Chondrocyte (in vitro differentiated cells): Measurements from ENCODE around the gene SLIT3. TPM values are rescaled to one million over a fixed set of nuclear protein-coding genes. Genes with fewer than 3 reads are reported as not detected.

Source experiments
- DNase-seq: peaks from one replicate; pipeline ENCODE4 v3.0.0; 2021; ENCODE audit warnings: mixed read lengths, low spot score
- H3K27ac Mint-ChIP-seq: one replicate; pipeline ENCODE4 v1.8.0; 2021; ENCODE audit warnings: mild to moderate bottlenecking, moderate library complexity, mixed read lengths; ENCODE audit not compliant: unreplicated experiment
- H3K27me3 Mint-ChIP-seq: 2 replicates; pipeline ENCODE4 v1.8.0; 2021; ENCODE audit warnings: low read depth, mixed read lengths
- H3K36me3 Mint-ChIP-seq: 2 replicates; pipeline ENCODE4 v1.8.0; 2021; ENCODE audit warnings: low read depth, mixed read lengths
- H3K4me1 Mint-ChIP-seq: 2 replicates; pipeline ENCODE4 v1.8.0; 2021; ENCODE audit warnings: low read depth, mild to moderate bottlenecking, mixed read lengths
- H3K4me3 Mint-ChIP-seq: one replicate; pipeline ENCODE4 v1.8.0; 2021; ENCODE audit warnings: mild to moderate bottlenecking, moderate library complexity, mixed read lengths; ENCODE audit not compliant: unreplicated experiment
- H3K9me3 Mint-ChIP-seq: 2 replicates; pipeline ENCODE4 v1.8.0; 2021; ENCODE audit warnings: low read depth, mixed read lengths
- total RNA-seq: library from RNA; stranded (reverse); gene quantifications from 3 replicates; pipeline ENCODE4 v1.2.1, GENCODE V29; 2021
- TF ChIP-seq, protein P1 (sequence below): fragments of 200-600 bp; sonication (generic); IDR thresholded peaks from 2 replicates; pipeline ENCODE4 v1.5.0; 2021; ENCODE audit warnings: antibody characterized with exemption, mild to moderate bottlenecking, moderate library complexity

The SLIT3 gene
- total RNA-seq, 1 donor from 2014 or later = 116 TPM

DNA sequence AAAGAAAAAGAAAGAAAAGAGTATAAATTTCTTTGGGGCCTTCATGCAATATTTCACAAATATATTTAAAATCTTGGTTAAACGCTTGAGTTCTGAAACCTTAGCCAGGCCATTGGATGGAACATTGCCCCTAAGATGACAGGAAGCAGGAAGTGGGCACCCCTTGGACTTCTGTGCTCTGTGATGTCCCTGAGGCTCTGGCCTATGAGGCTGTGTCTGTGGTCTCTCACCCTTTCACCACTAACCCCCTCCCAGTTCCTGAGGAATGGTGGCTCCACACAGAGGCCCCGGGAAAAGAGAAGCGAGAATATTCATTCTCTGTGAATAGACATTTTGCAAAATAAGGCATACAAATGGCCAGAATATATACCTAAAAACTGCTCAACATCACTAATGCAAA lies 401.3 kb downstream of the SLIT3 start:
- peaks cover 7% of the 10 kb centered on the region for H3K4me1 Mint-ChIP-seq
- TF ChIP-seq, protein P1, sequence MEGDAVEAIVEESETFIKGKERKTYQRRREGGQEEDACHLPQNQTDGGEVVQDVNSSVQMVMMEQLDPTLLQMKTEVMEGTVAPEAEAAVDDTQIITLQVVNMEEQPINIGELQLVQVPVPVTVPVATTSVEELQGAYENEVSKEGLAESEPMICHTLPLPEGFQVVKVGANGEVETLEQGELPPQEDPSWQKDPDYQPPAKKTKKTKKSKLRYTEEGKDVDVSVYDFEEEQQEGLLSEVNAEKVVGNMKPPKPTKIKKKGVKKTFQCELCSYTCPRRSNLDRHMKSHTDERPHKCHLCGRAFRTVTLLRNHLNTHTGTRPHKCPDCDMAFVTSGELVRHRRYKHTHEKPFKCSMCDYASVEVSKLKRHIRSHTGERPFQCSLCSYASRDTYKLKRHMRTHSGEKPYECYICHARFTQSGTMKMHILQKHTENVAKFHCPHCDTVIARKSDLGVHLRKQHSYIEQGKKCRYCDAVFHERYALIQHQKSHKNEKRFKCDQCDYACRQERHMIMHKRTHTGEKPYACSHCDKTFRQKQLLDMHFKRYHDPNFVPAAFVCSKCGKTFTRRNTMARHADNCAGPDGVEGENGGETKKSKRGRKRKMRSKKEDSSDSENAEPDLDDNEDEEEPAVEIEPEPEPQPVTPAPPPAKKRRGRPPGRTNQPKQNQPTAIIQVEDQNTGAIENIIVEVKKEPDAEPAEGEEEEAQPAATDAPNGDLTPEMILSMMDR = no peak
- no peak overlapping the region for H3K4me3 Mint-ChIP-seq
- H3K27ac Mint-ChIP-seq = no peak overlapping the region
- peaks cover 3% of the 10 kb centered on the region for H3K36me3 Mint-ChIP-seq
- no peaks in the 10 kb centered on the region for H3K27me3 Mint-ChIP-seq
- DNase-seq = no peak
- H3K9me3 Mint-ChIP-seq = peaks cover 2% of the 10 kb centered on the region

DNA sequence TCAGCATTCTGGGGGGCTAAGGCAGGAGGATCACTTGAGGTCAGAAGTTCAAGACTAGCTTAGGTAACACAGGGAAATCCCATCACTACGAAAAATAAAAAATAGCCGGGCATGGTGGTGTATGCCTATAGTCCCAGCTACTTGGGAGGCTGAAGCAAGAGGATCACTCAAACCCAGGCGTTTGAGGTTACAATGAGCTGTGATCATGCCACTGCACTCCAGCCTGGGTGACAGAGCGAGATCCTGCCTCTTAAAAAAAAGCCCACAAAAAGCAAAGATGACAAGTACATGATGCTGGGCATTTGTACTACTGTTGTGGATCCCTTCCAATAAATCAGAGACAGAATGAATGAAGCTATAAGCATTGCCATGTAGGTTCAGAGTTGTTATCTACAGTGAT lies 401.7 kb downstream of the SLIT3 start:
- Mint-ChIP-seq H3K9me3 (peaks cover 2% of the 10 kb centered on the region), H3K27me3 (no peaks in the 10 kb centered on the region), H3K4me3 (no peak overlapping the region), H3K27ac (no peak overlapping the region), H3K4me1 (peaks cover 7% of the 10 kb centered on the region), H3K36me3 (peaks cover 3% of the 10 kb centered on the region)
- TF ChIP-seq, protein P1 = no peak
- DNase-seq = no peak

DNA sequence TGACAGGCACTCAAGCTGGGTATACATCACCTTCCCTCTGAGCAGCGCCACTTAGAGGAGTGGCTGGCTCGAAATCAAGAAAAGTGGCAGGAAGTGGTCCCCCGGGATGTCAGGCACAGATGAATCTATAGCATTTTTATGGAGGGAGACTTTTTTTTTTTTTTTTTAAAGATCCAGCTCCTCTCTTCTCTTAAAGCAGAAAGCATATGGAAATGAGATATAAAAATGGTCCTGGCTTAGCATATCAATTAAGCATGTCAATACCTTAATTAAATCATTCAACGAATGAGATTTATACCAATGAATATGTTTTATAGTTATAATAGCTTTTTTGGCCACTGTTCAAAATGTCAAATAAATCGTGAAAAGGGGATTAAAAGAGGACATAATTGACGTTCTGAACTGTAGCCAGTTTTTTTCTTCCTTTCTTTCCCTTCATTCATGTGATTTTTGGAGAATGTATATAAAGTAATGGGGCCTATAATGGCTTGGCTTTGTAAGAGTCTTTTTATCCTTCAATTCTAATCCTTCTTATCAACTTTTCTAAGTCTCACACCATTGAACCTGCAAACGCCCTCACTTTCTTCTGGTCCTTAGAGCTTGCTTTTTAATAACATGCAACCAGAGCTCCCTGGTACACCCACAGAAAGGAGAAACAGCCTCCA lies 402.6 kb downstream of the SLIT3 start:
- Mint-ChIP-seq H3K36me3 (peaks cover 3% of the 10 kb centered on the region), H3K4me1 (peaks cover 7% of the 10 kb centered on the region), H3K27me3 (no peaks in the 10 kb centered on the region), H3K27ac (no peak overlapping the region), H3K4me3 (no peak overlapping the region), H3K9me3 (peaks cover 2% of the 10 kb centered on the region)
- TF ChIP-seq, protein P1 = no peak
- DNase-seq = no peak

DNA sequence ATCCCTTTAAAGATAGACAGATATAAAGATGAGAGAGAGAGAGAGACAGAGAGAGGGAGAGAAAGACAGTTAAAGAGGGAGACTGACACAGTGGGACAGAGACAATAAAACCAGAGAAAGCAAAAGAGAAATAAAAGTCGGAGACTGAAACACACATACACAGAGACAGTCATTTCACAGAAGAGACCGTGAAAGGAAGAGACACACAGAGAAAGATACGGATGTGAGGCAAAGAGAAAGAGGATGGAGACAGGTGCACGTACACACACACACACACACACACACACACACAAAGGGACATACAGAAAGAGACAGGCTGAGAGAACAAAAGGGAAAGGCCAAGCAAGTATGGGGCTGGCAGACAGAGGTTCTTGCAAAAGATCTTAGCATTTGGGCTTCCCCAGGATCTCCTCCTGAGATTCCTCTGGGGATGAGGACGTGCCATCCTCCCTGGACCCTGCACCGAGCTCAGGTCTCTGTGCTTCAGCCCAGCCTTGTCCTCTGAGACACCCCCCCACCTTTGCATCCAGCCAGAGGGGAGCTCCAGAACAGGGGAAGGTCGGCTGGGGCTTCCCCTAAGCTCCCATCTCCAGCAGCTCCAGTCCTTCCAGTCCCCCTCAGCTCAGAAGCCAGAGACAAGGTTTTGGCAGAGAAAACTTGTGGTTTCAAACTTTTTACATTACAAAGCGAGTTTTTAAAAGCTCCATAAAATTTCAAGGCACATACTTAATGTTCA lies 403.4 kb downstream of the SLIT3 start:
- Mint-ChIP-seq H3K9me3 (peaks cover 2% of the 10 kb centered on the region), H3K4me3 (no peak overlapping the region), H3K27ac (no peak overlapping the region), H3K27me3 (no peaks in the 10 kb centered on the region), H3K36me3 (peaks cover under 1% of the 10 kb centered on the region), H3K4me1 (peaks cover 7% of the 10 kb centered on the region)
- TF ChIP-seq, protein P1 = no peak
- DNase-seq = no peak

DNA sequence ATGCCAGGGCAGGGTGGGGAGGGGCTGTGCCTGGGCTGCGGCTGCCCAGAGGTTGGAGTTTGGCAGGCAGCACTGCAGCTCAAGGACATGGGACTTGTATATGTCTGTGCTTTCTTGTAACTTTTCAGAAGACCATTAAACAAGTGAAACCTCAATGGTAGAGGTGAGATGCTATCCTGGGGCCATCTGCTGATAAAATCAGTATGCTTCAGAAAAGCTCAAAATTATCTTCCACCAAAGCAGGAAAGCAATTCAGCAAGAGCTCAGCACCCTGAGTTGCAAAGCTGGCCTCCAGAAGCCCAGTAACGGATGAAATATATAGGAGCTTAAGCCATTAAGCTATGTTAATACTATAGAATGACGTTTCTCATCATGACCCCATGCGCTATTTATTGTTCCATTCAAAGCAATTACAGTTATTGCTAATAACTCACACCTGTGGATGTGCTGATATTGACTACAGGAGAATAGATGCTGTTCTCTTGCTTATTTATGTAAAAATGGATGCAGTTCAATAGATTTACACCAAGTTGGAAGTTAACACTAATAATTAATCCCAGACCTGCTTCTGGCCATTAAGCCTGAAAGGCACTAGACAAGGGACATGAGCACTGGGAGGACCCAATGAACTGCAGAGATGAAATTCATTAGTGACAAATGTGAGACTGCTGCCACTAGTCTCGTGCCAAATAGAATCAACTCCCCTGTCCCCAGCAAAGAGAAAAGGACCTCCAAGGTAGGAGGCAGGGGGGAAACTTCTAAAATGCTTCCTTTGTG lies 405.5 kb downstream of the SLIT3 start:
- no peak overlapping the region for H3K27ac Mint-ChIP-seq
- no peaks in the 10 kb centered on the region for H3K27me3 Mint-ChIP-seq
- no peak for DNase-seq
- no peaks in the 10 kb centered on the region for H3K36me3 Mint-ChIP-seq
- H3K4me3 Mint-ChIP-seq = no peak overlapping the region
- H3K4me1 Mint-ChIP-seq = peaks cover 7% of the 10 kb centered on the region
- no peaks in the 10 kb centered on the region for H3K9me3 Mint-ChIP-seq
- TF ChIP-seq, protein P1 = no peak
